Activated naive CD8-positive, alpha-beta T cell treated with anti-CD3 and anti-CD28 coated beads, Interleukin-2, amount 50 U/mL, for 16 hours (primary cell): ENCODE data around the gene ATP6V1C2.

Experiments used
- DNase-seq: peaks from one replicate; pipeline ENCODE4 v3.0.0-alpha.2; 2020; ENCODE audit warnings: low read depth, low spot score

The ATP6V1C2 gene

GRCh38 chr2:10834068-10834655, 112.7 kb downstream of the ATP6V1C2 start:
- DNase-seq: no peak
